SHP77 (cell line): ENCODE data around the gene PRSS21.
A peak's percentile ranks its signal among the peaks of the same experiment; 100 is the strongest.

Experiments used
- DNase-seq, 2 experiments: peaks; one replicate each; lab custom pipeline; 2025; lab: John Stamatoyannopoulos, UW

PRSS21 gene, protein sequence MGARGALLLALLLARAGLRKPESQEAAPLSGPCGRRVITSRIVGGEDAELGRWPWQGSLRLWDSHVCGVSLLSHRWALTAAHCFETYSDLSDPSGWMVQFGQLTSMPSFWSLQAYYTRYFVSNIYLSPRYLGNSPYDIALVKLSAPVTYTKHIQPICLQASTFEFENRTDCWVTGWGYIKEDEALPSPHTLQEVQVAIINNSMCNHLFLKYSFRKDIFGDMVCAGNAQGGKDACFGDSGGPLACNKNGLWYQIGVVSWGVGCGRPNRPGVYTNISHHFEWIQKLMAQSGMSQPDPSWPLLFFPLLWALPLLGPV

DNA sequence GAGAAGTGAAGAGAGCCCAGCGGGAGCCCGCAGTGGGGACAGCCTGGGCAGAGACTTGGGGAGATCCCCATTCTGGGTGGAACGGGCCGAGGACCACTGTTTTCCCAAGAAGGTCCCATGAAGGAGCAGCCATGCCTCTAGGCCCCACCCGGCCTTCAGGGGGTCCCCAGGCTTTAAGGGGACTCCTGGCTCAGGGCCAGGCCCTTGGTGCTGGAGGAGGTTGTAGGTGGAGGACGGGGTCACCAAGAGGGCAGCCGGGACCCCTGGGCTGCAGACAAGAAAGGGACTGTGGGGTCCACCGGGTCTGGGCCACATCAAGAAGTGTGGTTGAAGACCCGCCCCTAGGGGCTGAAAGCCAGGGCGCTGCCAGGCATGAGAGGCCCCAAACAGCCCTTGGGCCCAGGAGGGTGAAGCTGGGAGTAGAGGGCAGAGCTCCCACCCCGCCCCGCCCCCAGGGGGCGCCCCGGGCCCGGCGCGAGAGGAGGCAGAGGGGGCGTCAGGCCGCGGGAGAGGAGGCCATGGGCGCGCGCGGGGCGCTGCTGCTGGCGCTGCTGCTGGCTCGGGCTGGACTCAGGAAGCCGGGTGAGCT is at the start of gene PRSS21:
TSS of gene PRSS21 (plus strand) at position 487 of the 589 bp plus-strand sequence. CDS start at position 519, 32 bp downstream.
- DNase-seq, result no peak

DNA sequence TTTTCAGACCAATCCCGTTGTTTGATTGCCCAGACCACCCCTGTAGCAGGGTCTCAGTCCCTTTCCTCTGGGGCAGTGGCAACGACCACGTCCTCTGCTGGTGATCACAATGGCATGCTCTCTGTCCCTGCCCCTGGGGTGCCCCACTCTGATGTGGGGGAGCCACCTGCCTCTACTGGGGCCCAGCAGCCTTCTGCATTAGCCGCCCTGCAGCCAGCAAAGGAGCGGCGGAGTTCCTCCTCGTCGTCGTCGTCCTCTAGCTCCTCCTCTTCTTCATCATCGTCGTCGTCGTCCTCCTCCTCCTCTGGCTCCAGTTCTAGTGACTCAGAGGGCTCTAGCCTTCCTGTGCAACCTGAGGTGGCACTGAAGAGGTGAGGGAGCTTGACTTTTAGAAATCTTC is 49.1 kb upstream of the PRSS21 start:
- no peak for DNase-seq

DNA sequence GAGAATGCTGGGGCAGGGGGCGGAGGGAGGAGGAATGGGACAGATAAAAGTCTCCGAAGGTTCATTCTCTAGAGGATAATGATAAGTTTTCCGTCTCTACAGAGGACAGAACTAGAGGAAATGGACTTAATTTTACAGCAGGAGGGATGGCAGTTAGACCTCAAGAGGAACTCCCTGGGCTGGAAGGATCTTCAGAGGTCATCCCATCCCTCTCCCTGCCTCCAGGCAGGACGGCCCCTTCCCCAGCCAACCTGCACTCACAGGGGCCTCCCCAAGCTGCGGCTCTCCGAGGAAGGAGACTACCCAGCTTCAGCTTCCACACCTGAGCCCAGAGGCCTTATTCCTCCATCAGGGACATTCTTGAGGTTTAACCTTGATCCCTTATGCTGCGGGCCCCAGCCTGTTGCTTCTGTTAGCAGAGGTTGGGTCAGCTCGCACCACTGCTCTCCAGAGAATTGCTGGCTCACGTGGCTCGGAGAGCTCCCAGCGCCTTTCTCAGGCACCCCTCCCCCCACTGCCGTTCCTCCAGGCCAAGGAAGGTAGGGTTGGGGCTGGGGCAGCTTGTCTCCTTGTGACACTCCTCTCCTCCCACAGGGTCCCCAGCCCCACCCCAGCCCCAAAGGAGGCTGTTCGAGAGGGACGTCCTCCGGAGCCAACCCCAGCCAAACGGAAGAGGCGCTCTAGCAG is 48.5 kb upstream of the PRSS21 start:
- no peak for DNase-seq

DNA sequence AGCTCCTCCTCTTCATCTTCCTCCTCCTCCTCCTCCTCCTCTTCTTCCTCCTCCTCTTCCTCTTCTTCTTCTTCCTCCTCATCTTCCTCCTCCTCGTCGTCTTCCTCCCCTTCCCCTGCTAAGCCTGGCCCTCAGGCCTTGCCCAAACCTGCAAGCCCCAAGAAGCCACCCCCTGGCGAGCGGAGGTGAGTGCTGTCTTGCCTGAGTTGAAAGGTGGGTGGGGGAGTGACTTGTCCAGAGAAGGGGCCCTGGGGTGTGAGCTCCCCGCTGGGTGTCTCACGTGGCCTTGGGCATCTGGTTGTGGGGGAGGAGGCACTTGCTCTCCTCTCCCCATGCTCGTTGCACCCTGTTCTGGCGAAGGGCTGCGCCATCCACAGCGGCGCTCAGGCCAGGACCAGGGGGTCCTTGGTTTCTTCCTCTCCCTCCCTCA is 47.9 kb upstream of the PRSS21 start:
- DNase-seq, result no peak

DNA sequence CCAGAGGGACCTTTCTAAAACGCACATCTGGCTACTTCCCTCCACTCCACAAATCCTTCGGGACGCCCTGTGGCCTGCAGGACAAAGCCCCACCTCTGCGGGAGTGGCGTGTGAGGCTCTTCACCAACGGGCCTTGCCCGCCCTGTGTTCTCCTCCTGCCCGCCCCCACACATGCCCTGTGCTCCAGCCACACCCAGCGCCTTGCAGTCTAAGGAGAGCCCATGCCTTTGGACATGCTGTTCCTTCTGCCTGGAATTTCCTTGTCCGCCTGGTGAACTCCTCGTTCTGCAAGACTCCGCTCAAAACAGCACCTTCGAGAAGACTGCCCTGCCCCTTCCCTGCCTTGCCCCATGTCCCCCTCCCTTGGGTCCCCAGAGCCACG is 47.4 kb upstream of the PRSS21 start:
- DNase-seq, result no peak

DNA sequence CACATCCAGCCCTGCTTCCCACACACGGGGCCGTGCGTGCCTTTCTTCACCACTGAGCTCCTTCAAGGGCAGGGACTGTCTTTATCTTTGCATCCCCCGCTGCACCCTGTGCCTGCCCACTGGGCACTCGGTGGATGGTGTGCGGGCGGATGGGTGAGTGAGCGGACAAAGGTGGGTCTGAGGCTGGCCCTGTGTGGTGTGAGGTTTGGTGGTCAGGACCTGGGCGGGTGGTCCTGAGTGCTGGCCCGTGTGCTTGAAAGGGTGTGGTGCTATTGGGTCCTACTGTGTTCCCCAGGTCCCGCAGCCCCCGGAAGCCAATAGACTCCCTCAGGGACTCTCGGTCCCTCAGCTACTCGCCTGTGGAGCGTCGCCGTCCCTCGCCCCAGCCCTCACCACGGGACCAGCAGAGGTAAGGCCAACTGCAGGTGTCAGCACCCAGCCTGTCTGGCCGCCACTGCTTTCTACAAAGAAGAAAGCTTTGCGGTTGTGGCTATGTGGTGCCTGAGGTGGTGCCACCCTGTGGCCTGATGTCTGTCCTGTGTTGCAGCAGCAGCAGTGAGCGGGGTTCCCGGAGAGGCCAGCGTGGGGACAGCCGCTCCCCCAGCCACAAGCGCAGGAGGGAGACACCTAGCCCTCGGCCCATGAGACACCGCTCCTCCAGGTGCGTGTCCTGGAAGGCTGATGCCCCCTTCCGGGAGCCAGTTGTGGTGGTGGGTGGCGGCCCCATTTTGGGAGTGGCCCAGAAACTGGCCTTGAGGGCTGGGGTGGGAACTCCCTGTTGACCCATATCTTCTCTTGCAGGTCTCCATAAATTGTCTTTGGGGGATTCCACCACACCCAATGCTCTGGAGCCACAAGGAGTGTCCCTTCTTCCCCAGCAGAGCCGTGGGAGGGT is 46.7 kb upstream of the PRSS21 start:
- peak in 1 of 2 experiments; percentile 24 for DNase-seq

DNA sequence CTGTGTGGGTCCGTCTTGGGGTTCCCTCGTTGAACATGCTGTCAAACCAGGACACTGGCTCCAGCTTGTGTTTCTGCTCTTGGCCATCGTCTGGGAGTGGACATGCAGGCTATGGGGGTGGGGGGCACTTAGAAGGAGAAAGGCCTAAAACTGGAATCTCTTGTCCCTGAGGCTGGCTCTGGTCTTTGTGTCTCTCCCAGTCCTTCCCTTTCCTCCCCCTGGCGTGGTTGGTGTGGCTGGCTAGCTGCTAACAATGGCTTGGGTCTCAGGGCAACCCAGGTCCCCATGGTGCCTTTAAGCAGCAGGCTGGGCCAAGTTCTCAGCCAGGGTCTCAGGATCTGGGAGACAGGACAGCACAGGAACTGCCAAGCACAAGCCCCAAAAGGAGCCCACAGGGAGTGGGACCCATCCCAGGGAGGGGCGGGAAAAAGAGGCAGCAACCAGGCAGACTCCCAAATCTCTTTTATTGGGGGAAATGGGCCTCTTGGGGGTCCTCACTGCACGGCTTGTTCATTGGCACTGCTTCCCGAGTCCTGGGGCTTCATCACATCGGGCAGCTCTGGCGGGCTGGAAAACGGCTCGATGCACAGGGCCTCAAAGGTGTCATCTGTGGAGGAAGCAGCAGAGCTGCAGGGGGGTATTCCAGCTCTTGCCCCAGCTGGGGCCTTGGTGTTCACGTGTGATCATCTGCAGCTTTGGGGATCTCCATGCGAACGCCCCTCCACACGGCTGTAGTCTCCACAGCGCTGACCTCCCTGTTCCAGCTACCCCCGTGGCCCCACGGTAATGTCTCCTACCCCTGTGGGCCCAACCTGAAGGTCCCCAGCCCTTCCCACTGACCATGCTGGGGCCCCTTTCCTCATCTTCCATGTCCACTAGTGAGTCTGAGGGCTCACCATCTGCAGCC is 45.3 kb upstream of the PRSS21 start:
- no peak for DNase-seq

DNA sequence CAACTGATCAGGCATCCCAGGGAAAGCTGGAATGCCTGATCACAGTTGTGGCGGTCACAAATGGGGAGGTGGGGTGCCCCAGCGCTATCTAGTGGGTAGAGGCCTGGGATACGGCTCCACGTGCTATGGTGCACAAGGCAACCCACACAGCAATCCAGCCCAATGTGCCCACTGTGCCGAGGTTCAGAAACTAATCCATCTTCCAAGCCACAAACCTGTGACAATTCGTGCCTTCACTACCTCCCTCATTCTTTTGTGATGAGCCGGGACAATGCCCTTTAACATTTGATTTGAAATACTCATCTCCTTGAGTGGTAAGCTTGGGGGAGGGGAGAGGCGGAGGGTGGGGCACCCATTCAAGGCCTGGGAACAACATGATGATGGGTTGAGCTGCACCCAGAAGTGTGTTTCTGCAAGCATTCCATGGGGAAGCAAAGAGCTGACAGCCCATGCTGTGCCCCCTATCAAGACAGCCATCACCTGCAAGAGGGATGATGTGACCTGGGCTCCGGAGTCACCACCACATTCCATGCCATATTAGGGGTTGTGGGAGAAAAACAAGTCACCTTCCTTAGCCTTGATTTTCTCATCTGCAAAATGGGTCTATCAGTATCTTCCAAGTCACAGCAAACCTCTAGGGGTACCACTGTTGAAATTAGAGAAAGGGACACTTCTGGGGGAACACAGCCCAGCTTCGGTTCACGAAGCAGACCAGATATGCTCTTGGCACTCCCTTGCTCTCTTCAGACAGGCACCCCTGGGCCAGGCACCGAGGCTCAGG is 43.7 kb upstream of the PRSS21 start:
- DNase-seq, result no peak

DNA sequence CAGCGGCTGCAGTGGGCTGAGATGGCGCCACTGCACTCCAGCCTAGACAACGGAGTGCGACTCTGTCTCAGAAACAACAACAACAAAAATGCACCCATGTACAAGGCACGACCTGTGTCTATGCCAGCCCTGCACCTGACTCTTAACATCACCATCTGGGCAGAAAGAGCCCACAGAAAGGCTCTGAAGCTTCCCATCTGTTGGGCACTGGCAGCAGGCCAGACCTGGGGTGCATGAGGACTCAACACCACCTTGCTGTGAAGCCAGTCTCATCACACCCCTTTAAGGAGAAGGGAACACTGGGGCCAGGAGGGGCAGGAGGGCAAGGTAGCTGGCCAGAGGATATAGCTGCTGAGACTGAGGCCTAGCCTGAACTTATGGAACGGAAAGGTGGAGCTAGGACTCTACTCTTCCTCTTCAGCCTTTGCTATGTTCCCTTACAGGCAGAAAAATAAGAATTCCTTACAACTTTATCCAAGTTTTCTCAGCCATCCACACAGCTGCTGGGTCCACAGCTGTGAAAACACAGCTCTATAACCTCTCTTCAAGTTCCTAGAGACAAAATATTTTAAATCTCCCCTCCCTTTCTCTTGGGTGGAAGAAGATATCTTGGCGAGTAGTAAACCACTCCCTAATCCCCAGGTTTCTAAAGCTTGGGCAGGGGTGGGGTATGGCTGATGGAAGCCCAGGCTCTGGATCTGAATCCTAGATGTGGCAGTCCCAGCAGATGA is 42.7 kb upstream of the PRSS21 start:
- DNase-seq, result no peak

DNA sequence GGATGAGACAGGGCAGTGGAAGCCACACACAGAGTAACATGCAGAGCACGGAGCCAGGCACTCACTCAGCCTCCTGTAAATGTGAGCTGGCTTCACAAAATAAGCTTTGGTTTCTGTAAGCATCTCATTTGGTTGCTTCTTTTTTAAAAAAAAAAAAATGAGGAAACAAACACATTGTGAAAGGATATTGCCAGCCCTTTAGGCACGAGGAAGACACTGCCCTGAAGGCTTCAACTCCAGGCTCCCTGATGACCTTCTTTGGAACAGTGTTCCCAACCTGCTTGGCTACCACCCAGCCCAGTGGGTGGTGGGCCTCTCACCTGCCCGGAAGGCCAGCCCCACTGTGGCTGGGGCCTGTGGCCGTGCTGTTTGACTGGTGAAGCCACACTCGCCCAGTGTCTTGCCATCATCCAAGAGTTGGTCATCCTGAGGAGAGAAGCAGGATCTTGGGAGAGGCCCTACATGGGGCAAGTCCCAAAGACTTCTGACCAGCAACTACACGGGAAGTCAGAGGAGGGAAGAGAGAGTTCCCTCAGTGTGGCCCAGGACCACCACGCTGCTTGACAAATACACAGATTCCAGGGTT is 41.8 kb upstream of the PRSS21 start:
- no peak for DNase-seq

DNA sequence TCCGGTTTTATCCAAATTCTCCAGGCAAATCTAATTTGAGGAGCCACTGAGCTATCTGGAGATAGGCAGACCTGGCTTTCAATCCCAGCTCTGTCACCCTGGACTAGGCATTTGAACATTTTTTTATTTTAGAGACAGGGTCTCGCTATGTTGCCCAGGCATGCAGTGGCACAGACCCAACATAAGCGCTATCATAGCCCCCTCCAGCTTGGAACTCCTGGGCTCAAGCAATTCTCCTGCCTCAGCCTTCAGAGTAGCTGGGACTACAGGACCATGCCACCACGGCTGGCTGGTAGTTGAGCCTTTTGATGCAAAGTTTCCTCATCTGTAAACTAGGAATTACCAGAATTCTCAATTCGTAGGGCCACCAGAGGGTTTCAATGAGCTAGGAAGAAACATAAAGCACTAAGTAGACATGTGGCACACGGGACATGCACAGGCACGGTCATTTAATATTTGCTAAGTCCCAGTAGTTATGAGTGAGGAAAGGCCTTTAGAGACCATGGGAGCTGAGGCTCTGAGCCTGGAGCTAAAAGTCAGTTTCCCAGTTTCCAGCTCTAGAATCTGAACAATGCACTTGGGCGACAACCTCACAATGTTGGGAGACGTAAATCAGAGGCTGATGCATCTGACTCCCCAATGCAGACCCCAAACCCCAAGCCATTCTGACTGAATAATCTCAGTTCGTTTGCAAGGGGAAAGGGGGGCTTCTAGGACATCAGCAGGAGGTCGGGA is 41.1 kb upstream of the PRSS21 start:
- no peak for DNase-seq

DNA sequence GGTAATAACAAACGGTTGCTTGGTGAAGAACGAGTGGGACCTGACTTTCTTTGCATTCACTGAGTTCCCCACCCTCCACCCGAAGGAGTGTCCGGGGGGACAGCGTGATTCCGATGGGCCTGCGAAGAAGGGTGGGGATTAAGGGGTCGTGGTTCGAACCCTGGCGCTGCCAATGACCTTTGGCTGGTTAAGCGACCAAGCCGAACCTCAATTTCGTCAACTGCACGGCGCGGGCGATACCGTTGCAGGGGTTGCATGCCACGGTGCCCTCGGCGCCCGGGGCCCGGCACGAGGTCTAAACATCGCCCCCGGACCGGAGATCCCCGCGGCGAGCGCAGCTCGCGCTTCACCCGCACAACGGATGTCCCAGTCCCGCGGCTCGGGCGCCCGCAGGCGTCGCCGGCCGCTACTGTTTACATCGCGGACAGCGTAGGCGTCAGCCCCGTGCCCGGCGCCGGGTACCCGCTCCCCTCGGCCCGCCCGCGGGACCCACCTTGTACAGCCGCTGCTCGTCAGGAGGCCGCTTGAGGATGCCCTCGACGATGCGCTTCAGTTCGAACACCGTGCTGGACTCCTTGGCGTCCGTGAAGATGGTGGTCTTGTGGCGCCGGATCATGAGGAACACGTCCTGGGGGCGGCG is 40.4 kb upstream of the PRSS21 start:
- no peak for DNase-seq

DNA sequence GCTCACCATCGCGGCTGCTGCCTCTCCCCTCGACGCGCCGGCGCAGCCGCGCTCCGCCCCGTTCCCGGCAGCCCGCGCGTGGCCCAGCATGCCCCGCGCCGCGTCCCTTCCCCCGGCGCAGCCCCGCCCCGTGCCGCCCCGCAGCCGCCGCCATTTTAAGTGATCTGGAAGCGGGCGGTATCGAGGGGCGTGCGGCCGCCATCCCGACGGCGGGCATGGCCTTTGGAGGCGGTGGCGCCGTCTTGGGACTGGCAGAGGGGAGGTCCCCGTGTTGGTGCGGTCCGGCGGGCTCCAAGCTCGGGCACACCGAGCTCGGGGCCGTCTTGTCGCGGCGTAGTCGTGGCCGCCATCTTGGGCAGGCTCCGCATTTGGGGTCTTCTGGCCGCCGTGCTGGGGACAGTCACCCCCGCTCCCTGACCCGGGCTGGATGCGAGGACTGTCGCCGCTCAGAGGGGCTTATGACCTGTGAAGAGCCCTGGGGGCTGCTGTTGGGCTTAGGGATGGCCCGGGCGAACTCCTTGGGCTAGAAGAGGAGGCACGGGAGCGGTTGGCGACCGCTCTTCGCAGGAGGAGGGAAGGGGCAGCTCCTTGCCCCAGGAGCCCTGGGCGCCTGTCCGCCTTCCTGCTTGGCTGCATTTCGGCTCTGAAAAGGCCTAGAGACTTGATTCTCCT is 39.7 kb upstream of the PRSS21 start, which contains the start of gene ELOB:
TSS of gene ELOB (minus strand) at position 50 of the 672 bp plus-strand sequence. CDS start at position 9, 41 bp downstream.
- DNase-seq, result peak; percentile 71 to 73

DNA sequence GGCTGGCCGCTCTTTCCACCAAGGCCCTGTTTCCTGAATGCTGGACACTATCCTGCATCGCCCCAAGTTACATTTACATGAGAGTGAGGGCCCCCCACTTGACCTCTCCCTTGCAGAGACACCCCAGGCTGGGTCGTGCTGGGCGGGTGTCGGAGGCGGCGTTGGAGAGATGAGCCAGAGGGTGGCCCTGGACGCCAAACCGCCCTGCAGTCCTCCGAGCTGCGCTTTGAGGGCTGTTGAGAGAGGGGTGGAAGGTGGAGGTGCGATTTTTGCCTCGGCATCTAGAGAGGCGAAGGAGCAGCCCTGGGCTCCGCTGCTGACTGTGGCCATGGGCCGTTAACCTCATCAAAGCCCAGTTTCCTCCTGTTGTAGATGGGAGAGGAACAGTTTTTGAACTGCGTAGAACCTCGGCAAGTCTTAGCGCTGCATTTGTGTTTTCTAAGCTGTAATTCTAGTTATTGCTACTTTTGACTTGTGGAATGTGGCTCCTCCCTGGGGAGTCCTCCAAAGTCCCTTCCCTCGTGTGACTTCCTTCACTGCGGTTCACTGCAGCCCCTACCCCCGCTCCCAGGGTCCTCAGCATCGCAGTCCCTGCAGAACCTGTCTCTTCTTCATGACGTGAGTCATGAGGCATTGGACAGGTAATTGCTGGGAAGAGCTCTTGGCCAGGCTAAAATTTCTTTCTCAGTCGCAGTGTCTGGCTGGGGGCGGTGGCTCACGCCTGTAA is 39.0 kb upstream of the PRSS21 start:
- DNase-seq, result no peak

DNA sequence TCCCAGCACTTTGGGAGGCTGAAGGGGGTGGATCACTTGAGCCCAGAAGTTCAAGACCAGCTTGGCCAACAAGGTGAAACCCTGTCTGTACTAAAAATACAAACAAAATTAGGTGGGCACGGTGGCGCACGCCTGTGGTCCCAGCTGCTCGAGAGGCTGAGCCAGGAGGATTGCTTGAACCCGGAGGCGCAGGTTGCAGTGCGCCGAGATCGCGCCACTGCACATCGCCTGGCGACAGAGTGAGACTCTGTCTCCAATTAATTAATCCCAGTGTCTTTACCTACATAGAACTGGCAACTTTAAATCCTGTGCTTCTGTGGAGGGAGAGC is 38.4 kb upstream of the PRSS21 start:
- DNase-seq, result no peak

DNA sequence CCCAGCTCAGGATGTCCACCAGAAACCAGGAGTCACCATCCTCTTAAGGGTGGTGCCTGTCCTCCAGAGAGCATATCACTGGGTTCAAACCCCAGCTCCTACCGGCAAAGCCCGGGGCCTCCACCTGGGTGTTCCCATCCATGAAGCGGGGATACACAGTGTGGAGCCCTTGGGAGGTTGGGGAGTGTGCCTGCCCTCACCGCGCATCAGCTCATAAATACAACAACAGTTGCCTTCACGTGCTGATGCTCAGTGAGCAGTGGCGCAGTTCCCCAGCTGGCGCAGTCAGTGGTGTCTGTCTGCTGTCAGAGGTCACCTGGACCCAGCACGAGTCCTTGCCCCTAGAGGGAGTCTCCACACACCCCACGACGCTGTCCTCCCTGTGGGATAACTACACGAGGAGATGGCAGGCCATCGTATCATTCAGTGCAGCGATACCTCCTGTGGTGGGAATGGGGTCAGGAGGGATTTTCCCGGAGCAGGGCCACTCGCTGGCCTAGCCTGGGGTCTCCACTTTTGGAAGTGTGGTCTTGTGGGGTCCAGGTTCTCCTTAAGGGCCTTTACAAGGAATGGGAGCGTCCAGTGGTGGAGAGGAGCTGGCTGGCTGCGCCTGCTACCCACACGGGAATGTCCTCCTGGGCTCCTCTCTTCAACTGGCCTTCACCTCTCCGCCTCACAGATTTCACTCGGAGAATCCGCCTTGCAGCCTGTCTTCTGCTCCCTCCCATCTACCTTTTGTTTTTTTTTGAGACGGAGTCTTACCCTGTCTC is 37.7 kb upstream of the PRSS21 start:
- DNase-seq, result no peak
